ENCODE data around the gene BMPR1B. TPM values are rescaled to one million over a fixed set of nuclear protein-coding genes. Genes with fewer than 3 reads are reported as not detected.

BMPR1B gene
- total and polyA plus RNA-seq, 2 of the 8 experiments (the other 6 are each of a cell fraction or from before 2014, with no cell fraction given): 0.14 to 1.1 TPM

DNA sequence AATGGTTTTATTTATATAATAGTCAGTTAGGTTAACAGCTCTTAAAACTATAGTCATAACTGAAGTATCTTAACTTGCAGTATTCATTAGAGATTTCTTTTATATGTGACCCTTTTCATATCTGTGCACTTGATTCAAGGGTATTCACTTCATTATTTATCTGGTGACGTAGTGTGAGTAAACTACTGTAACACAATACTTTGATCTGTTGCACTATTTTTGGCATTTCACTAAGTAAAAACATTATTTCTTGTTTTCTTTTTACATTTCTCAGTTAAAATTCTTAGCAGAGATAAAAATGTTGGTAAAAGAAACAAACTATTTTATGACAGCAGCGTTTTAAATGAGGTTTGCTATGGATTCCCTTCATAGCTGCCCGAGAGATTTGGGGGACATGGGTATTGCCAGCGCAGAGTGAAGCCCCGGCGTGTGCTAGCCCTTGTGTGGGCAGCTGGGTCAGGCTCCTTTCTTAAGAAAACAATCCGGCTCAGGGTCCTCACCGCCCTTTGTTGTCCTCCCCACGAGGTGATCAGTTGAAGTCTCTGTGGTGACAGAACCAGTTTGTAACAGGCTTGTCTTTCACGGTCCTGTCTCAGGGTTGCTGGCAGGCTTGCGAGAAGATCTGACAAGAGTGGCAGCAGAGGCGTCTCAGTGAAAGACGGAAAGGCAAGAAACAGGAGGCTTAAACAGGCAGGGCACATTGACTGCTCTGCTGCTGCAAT lies 293.4 kb downstream of the BMPR1B start (continued):
- TF ChIP-seq HDAC2 (IDR thresholded peaks at IDR 0.05; ENCODE audit: borderline replicate concordance in 1 of 2, low read depth in 2 of 2, low read length in 2 of 2) (no peak), RXRA (IDR thresholded peaks at IDR 0.05; ENCODE audit: insufficient read depth, low read depth, low read length) (no peak)

Data from H1 (cell line).